ENCODE results near the gene LLGL2. TPM values are rescaled to one million over a fixed set of nuclear protein-coding genes. Genes with fewer than 3 reads are reported as not detected.

The LLGL2 gene
- polyA plus RNA-seq, 4 donors = 40.3 to 106 (median 77.2) TPM

DNA sequence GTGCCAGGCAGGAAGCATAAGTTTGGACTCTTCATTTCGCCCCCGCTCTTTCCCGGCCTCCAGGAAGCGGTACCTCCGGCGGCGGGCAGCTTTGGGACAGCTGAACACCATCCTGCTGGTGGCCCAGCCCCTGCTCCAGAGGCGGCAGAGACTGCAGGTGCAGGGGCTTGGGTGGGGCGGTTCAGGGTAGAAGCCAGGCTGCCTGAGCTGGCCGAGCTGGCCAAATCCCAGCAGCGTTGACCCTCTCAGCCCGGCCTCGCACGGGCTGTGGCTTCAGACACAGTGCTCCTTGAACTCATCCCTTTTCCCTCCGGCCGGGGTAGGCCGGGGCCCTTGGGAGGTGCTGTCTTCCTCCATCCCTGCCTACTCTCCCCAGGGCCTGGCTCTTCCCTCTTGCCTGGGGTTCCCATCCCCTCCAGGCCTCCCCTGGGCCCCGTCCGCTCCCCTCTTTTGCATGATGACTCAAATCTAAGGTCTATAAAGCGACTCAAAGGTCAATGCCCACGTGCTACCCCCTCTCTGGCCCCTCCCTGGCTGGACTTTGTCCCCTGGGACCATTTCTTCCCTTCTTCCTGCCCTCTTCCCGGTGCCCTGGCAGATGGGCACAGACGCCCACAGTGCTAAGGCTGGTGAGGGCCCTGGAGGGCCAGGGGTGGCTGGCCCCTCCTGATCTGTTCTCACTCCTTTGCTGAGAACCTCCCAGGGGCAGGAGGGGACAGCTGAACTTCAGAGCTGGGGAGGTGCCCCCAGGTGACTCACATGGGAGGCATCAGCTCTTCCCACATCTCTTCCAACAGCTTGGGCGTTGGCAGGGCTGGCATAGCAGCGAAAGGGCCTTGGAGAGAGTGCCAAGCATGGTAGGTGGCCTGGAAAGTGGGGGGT, 84.8 kb downstream of the LLGL2 start:
- DNase-seq (ENCODE audit: low read depth in 4 of 4, low spot score in 2 of 4) = no peak

DNA sequence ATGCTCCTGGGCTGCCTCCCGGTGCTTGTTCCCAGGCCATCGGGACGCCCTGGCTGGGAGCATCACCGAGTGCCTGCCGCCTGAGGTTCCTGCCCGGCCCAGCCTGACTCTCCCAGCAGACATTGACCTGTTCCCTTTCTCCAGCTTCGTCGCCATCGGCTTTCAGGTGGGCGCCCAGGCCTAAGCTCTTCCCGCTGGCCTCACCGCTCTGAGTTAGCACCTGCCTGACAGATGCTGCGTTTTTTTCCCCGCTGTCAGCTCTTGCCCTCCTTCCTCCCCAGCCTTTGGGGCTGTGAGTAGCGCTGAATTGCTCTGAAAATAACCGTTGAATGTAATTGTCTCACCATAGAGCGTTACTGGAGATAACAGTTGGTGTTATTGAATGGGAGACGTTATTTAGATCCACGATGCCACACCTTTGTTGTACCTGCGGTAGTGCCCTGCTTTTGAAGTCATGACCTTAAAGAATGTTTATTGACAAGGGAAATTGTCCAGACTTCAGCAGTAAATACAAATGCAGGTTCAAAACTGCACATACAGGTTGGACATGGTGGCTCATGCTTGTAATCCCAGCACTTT, 86.4 kb downstream of the LLGL2 start:
- no peak for DNase-seq (ENCODE audit: low read depth in 4 of 4, low spot score in 2 of 4)

DNA sequence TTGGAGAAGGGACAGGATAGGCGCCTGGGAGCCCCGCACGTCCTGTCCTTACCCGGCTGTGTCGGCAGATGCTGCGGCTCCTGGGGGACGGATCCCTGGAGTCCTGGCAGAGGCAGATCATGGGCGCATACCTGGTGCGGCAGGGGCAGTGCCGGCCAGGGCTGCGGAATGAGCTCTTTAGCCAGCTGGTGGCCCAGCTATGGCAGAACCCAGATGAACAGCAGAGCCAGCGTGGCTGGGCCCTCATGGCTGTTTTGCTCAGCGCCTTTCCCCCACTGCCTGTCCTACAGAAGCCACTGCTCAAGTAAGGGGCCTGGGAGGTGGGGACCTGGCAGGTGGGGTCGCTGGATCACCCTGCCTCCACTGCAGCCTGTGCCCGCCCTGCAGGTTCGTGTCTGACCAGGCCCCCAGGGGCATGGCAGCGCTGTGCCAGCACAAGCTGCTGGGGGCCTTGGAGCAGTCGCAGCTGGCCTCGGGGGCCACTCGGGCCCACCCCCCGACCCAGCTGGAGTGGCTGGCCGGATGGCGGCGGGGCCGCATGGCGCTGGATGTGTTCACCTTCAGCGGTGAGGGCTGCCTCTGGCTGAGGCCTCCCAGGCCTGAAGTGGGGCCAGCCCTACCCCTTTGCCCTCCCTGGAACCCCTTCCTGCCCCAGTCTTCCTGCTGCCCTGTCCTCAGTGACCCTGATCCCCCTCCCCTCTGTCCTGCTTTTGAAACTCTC, 87.6 kb downstream of the LLGL2 start:
- DNase-seq (ENCODE audit: low read depth in 4 of 4, low spot score in 2 of 4) = no peak

DNA sequence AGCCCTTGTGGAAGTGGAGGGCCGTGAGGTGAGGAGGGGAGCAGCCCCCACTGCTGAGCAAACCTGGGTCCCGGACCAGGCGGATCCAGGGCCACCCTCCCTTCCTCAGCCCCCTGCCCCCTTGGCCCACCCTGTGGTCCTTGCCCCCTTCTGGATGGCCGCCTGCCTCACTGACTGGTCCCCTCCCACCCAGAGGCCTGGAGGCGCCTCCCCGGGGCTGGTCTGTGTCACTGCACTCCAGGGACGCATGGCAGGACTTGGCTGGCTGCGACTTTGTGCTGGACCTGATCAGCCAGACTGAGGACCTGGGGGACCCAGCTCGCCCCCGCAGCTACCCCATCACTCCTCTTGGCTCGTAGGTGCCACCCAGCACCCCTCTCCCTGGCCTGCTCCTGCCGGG, 88.5 kb downstream of the LLGL2 start:
- no peak for DNase-seq (ENCODE audit: low read depth in 4 of 4, low spot score in 2 of 4)

DNA sequence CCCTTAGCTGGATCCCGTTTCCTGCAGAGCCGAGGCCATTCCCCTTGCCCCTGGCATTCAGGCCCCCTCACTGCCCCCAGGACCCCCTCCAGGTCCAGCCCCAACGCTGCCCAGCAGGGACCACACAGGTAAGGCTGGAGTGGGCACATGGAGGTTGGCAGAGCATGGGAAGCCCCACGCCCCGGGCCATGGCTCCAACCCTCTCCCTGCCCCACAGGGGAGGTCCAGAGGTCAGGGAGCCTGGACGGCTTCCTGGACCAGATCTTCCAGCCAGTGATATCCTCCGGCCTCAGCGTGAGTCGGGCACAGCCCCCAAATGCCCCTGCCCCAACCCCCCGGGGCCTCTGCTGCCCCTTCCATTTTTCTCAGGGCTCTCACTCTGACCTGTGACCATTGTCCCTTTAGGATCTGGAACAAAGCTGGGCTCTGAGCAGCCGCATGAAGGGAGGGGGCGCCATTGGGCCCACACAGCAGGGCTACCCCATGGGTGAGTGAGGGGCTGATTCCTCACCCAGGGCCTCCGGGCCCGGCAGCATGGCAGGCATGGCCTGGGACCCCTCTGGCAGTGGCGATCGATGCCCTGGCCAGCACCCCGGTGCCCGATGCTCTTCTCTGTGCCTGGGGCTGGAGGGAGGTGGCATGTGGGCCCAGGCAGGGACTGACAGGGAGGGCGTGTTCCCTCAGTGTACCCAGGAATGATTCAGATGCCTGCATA, 89.2 kb downstream of the LLGL2 start:
- DNase-seq (ENCODE audit: low read depth in 4 of 4, low spot score in 2 of 4) = no peak

DNA sequence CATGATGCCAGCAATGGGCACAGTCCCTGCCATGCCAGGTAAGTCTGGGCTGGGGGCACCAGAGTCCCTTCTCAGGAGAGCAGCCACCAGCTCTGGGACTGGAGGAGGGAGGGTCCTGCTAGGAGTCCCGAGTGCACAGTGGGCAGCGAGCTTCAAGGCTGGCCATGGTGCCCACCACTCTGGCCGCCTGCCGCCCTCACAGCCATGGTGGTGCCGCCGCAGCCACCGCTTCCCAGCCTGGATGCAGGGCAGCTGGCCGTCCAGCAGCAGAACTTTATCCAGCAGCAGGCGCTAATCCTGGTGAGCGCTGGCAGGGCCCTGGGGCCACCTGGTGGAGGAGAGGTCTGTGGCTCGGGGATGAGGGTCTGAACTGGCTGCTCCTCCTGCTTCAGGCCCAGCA, 89.8 kb downstream of the LLGL2 start:
- no peak for DNase-seq (ENCODE audit: low read depth in 4 of 4, low spot score in 2 of 4)

DNA sequence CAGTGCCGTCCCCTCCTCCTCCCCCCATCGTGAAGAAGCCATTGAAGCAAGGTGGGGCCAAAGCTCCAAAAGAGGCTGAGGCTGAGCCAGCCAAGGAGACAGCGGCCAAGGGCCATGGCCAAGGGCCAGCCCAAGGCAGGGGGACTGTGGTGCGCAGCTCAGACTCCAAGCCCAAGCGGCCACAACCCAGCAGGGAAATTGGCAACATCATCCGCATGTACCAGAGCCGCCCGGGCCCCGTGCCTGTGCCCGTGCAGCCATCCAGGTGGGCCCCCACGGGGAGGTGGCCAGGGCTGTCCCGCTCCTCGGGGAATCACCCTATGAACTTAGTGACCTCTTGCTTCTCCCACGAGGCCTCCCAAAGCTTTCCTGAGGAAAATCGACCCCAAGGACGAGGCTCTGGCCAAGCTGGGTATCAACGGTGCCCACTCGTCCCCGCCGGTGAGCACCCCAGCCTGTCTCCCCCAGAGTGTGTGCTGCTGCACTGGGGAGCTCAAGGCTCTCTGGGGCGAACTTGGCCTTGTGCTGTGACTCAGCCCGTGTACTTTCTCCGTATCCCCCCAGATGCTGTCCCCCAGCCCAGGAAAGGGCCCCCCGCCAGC, 91.1 kb downstream of the LLGL2 start:
- no peak for DNase-seq (ENCODE audit: low read depth in 4 of 4, low spot score in 2 of 4)

DNA sequence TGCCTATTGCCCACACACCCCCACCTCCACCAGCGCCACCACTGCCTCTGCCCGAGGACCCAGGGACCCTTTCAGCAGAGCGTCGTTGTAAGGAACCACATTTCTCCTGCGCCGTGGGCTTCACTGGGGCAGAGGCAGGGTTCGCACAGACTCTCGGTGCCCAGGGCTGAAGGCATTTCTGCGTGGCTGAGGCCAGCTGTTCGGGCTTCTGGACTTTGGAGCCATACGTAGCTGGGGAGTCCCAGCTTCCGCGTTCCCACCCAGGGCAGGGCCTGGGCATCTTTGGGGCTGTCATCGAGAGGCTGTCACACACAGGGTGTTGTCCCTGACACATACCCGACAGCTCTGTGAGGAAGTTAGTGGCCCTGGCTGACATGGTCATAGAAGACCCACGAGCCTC, 91.7 kb downstream of the LLGL2 start:
- no peak for DNase-seq (ENCODE audit: low read depth in 4 of 4, low spot score in 2 of 4)

DNA sequence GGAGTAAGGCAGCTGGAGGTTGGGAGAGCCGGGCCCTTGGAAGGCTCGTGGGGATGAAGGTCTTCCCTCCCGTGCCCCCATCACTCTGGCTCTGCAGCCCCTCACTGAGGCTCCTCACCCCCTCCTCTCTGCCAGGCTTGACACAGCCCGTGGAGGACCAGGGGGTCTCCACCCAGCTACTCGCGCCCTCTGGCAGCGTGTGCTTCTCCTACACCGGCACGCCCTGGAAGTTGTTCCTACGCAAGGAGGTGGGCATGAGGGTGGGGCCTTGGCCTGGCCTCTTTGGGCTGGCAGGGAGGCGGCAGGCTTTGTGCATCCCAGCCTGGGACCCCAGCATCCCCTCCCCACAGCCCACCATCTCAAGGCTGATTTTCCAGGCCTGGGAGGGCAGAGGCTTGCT, 92.2 kb downstream of the LLGL2 start:
- no peak for DNase-seq (ENCODE audit: low read depth in 4 of 4, low spot score in 2 of 4)

DNA sequence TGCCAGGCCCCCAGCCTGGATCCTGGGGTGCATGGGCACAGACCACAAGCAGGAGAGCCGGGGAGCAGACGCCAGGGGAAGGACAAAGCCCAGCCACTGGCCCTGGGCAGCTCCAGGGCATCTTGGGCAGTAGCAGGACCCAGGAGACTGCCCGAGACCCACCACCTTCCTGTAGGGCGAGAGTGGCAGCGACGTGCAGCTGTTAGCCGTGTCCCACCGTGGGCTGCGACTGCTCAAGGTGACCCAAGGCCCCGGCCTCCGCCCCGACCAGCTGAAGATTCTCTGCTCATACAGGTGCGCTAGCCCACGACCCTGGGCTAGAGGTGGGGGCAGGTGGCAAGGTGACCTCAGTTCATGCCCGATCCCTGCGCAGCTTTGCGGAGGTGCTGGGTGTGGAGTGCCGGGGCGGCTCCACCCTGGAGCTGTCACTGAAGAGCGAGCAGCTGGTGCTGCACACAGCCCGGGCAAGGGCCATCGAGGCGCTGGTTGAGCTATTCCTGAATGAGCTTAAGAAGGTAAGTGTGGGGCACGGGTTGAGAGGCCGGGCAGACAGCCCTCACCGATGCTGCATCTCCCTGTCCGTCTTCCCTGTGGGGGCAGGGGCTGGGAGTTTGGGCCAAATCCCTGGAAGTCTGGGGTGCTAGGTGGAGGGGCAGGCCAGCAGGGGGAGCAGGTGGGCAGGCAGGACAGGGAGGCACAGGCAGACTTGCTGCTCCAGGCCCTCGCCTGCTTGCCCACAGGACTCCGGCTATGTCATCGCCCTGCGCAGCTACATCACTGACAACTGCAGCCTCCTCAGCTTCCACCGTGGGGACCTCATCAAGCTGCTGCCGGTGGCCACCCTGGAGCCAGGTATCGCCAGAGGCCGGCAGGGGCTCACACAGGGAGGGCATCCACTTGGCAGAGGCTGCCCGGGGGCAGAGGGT, 94.3 kb downstream of the LLGL2 start:
- no peak for DNase-seq (ENCODE audit: low read depth in 4 of 4, low spot score in 2 of 4)

DNA sequence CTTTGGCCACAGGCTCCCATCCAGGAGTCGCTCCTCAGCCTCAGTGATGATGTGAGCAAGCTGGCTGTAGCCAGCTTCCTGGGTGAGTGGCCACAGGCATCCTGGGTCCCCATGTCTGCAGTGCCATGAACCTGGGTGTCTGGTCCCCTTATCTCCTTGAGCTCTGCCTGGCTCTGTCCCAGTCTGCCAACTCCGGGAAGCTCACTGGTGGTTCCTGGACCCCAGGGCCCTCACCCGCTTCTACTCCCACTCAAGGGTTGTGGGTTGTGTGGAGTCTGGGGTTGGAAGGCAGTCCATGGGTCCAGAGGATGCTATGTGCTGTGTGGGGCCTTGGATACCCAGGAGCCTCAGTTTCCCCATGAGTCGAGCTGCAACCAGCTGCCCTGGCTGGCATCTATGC, 96.0 kb downstream of the LLGL2 start:
- DNase-seq (ENCODE audit: low read depth in 4 of 4, low spot score in 2 of 4) = no peak

DNA sequence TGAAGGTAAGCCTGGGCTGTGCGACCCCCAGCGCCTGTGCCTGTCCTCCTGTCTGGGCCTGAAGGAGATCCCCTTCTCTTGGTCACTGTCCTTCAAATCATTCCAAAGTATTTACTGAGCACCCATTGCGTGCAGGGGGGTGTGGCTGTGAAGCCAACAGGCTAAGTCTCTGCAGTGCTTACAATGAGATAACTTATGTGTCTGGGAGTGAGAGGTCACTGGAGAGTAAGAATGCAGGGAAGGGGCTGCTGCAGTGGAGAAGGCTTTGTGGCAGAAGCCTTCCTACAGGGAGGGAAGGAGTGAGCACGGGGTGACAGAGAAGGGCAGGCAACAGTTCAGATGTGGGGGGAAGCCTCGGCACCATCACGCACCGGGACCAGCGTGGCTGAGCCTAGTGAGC, 96.6 kb downstream of the LLGL2 start:
- DNase-seq (ENCODE audit: low read depth in 4 of 4, low spot score in 2 of 4) = no peak

DNA sequence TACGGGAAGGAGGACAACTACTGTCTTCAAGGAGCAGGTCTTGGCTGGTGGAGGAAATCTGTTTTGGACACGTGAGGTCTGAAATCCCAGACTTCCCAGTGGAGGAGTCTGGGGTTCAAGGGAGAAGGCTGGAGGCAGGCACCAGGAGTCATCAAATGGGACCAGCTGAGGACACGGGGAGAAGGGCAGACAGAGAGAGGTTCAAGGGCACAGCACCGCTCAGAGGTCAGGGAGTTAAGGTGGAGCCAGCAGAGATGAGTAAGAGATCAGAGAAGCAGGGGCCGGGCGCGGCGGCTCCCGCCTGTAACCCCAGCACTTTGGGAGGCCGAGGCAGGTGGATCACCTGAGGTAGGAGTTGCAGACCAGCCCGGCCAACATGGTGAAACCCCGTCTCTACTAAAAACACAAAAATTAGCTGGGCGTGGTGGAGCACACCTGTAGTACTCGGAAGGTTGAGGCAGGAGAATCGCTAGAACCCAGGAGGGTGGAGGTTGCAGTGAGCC, 97.3 kb downstream of the LLGL2 start:
- no peak for DNase-seq (ENCODE audit: low read depth in 4 of 4, low spot score in 2 of 4)

DNA sequence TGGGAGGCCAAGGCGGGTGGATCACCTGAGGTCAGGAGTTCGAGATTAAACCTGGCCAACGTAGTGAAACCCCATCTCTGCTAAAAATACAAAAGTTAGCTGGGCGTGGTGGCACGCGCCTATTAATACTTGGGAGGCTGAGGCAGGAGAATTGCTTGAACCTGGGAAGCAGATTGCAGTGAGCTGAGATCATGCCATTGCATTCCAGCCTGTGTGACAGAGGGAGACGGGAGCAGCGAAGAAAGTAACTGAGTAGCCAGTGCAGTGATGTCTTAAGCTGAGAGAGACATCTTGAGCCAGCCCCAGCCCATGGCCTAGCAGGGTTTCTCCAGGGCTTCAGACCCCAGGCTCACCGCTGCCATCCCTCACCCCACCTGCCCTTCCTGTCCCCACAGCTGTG, 97.9 kb downstream of the LLGL2 start:
- DNase-seq (ENCODE audit: low read depth in 4 of 4, low spot score in 2 of 4) = no peak

DNA sequence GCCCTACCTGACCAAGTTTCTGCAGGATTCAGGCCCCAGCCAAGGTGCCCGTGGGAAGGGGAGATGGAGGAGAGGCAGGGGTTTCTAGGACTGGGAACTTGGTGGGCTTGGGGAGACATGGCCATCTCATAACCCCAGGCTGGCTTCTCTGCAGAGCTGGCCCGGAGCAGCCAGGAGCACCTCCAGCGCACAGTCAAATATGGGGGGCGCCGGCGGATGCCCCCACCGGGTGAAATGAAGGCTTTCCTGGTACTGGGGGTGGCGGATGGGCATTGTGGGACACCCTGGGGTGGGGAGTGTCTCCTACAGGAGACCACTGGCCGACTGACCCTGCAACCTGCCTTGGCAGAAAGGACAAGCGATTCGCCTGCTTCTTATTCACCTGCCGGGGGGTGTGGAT, 98.5 kb downstream of the LLGL2 start:
- no peak for DNase-seq (ENCODE audit: low read depth in 4 of 4, low spot score in 2 of 4)
